Measurements from ENCODE around the gene QSER1. TPM values are rescaled to one million over a fixed set of nuclear protein-coding genes. Genes with fewer than 3 reads are reported as not detected.
A peak's percentile ranks its signal among the peaks of the same experiment; 100 is the strongest.

Gene QSER1
- total and polyA plus RNA-seq, 3 donors from 2014 or later: 18.1 to 42.7 (median 35.4) TPM

- peak; percentile 62 for DNase-seq
- intact Hi-C loops (cut with DNase I; ENCODE audit: low total_unique reads): no loop called here
- H3K9me3 ChIP-seq: no peaks in the 10 kb centered on the region
- H3K27me3 ChIP-seq: no peaks in the 10 kb centered on the region
- H3K4me1 ChIP-seq: no peaks in the 10 kb centered on the region
- no peaks in the 10 kb centered on the region for H3K36me3 ChIP-seq (ENCODE audit: low read depth, missing control alignments)
- TF ChIP-seq CTCF (IDR thresholded peaks at IDR 0.05) (peak in 1 of 3 experiments; percentile 37), POLR2A (IDR thresholded peaks at IDR 0.05) (no peak)
- H3K27ac ChIP-seq: peak overlapping the region; percentile 91 to 96
- peak overlapping the region; percentile 84 to 86 for H3K4me3 ChIP-seq
- 0 to 1% methylated on average over 30 to 60 of the region's 66 CpGs for WGBS, 2 donors
Observed at GRCh38 chr11:32893343-32894148, 935 bp downstream of the QSER1 start.

- Histone ChIP-seq H3K9me3 (no peaks in the 10 kb centered on the region), H3K4me1 (no peaks in the 10 kb centered on the region), H3K36me3 (ENCODE audit: low read depth, missing control alignments) (no peaks in the 10 kb centered on the region), H3K27me3 (no peaks in the 10 kb centered on the region), H3K4me3 (peak overlapping the region; percentile 84 to 86), H3K27ac (peak overlapping the region; percentile 91 to 96)
- 2 to 3% methylated on average over 14 of the region's 14 CpGs for WGBS, 2 donors
- intact Hi-C loops (cut with DNase I; ENCODE audit: low total_unique reads): no loop called here
- DNase-seq: peak; percentile 38
- TF ChIP-seq POLR2A (IDR thresholded peaks at IDR 0.05): no peak
- TF ChIP-seq CTCF (IDR thresholded peaks at IDR 0.05): no peak
Observed at GRCh38 chr11:32894149-32894827, 1.7 kb downstream of the QSER1 start.

DNA sequence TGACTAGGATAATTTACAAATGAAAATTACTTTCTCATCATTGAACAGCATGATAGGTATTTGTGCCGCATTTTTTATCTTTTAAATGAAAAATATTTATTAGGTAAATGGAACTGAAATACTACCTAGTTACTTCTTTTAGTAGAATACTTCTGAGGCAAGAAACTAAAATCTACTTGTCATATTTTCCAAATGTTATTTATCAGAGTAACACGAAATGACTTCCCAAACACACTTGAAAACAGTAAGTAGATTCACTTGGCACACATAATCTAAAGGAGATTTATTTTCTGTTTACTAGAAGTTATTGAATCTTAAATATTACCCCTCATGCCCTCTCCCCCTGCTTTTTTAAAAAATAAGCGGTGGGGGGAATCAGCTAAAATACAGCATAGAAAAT is 2.3 kb downstream of the QSER1 start:
- no peaks in the 10 kb centered on the region for H3K27me3 ChIP-seq
- WGBS, 2 donors: 53 to 58% methylated on average over 3 of the region's 3 CpGs
- H3K36me3 ChIP-seq (ENCODE audit: low read depth, missing control alignments): no peaks in the 10 kb centered on the region
- no peak for DNase-seq
- peak overlapping the region in 1 of 2 donors; percentile 96 for H3K27ac ChIP-seq
- H3K4me3 ChIP-seq: peak overlapping the region in 1 of 2 donors; percentile 7
- no peaks in the 10 kb centered on the region for H3K4me1 ChIP-seq
- TF ChIP-seq POLR2A (IDR thresholded peaks at IDR 0.05): no peak
- TF ChIP-seq CTCF (IDR thresholded peaks at IDR 0.05): no peak
- no peaks in the 10 kb centered on the region for H3K9me3 ChIP-seq
- intact Hi-C loops (cut with DNase I; ENCODE audit: low total_unique reads): no loop called here

- H3K4me1 ChIP-seq: no peaks in the 10 kb centered on the region
- DNase-seq: no peak
- 46 to 50% methylated on average over 1 of the region's 1 CpG for WGBS, 2 donors
- no peaks in the 10 kb centered on the region for H3K27me3 ChIP-seq
- no peaks in the 10 kb centered on the region for H3K36me3 ChIP-seq (ENCODE audit: low read depth, missing control alignments)
- TF ChIP-seq POLR2A (IDR thresholded peaks at IDR 0.05): no peak
- TF ChIP-seq CTCF (IDR thresholded peaks at IDR 0.05): no peak
- intact Hi-C loops (cut with DNase I; ENCODE audit: low total_unique reads): no loop called here
- H3K4me3 ChIP-seq: no peak overlapping the region
- no peaks in the 10 kb centered on the region for H3K9me3 ChIP-seq
- H3K27ac ChIP-seq: no peak overlapping the region
Observed at GRCh38 chr11:32895471-32895870, 2.9 kb downstream of the QSER1 start.

All from testis (tissue), 3 donors.